ENCODE results near the gene KIF2C.

DNA sequence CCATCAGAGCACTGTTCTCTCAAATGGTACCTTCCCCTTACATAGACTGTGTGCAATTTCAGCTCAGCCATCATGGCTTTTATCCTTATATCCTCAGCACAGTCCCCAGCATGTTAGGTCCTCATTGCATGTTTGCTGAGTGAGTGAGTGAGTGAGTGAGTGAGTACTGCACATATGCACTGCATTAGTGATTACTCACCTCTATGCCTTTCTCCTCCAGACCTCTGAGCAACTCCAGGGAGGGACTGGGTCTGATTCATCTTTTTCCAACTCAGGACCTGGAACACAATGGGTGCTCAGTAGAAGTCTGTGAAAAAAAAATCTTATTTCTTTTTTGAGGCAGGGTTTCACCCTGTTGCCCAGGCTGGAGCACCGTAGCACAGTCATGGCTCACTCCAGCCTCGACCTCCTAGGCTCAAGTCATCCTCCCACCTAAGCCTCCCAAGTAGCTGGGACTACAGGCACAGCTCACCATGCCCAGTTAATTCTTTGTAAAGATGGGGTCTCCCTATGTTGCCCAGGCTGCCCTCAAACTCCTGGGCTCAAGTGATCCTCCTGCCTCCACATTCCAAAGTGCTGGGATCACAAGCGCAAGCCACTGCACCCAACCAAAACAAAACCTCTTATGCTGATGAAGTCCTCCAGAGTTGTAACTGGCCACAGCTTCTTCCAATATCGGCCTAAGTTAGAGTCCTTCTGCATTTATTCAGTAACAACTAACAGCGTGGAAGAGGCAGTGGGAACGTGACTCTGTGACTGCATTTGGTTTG is 32.3 kb upstream of the KIF2C start:
- TF ChIP-seq POLR2AphosphoS5 (IDR thresholded peaks at IDR 0.05; ENCODE audit: borderline replicate concordance, low read depth, low read length) (no peak), EZH2 (IDR thresholded peaks at IDR 0.05) (no peak), FOXP2 (optimal IDR thresholded peaks at IDR 0.05; ENCODE audit: control extremely low read depth, extremely low read length, insufficient read depth) (no peak)

Data from SK-N-MC (cell line).